GM19351 (cell line): ENCODE measurements around the gene HS3ST5.
A peak's percentile ranks its signal among the peaks of the same experiment; 100 is the strongest.
"Not testable (repeated sequence)": the region's sequence is repeated elsewhere in the genome, so short reads cannot be mapped to it uniquely, and the experiment has no call there.

Experiments
- ATAC-seq: cut with Tn5 transposase; IDR thresholded peaks from one replicate; pipeline ENCODE4 v1.9.1; 2021; ENCODE audit warnings: mild to moderate bottlenecking, moderate library complexity; ENCODE audit not compliant: unreplicated experiment

HS3ST5 gene

DNA sequence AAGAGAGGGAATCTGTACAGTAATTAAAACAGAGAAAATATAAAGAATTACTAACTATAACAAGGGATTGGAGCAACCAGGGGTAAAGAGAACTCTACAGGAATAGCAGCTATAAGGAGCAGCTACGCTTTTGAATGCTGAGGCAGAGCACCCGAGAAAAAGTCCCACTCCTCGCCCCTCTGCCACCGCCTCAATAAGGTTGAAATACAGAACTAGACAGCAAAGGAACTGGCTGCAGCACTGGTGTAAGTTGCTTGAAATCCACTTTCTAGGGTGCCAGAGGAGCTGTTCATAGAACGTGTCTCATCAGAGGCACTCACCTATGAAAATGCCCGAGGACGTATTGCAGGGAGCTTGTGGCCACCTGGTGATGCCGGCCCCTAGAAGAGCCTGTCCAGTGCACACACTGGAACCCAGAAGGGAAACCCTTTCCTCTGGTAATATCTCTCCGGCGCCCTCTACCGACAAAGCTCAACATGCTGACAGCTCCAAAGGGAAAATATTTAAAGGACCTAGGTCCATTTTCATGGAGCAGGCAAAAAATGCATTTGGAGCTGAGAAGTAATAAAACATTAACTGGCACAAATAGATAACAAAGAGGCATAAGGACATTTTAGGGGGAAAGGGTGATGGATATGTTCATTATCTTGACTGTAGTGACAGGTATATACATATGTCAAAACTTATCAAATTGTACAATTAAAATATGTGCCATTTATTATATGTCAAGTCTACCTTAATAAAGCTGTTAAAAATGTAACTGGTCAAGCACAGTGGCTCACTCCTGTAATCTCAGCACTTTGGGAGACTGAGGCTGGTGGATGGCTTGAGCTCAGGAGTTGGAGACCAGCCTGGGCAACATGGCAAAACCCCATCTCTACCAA, 234.5 kb downstream of the HS3ST5 start:
- ATAC-seq: peak; percentile 78

DNA sequence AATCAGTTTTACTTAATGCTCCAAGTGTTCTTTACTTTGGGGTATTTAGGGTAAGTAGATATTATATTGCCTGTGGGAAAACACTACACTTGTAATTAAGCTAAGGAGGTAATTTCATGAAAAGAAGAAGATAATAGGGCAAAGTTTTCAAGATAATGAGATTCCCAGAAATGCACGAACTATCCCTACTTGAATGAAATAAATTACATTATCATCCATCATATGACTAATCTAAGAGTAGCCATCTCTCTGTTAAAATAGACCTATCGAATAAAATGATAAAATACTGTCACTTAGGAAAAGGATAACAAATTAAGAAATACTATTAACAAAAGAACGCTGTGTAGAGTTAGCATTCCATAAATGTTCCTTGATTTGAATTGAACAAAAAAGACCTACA, 236.8 kb downstream of the HS3ST5 start:
- no peak for ATAC-seq

DNA sequence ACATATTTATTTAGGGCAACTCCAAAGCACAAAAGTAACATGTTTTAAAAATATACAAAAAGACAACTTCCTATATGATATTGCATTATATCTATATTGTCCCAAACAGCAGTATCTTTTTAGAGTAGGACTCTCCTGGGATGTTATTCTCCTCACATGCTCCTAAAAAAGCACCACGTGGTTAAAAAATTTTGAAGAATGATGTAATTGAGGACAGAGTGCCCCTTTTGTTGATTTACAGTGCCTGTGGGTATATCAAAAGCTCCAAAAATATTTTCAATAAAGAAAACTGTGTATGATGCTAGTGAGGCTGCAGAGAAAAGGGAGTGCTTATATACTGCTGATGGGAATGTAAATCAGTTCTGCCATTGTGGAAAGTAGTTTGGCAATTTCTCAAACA, 241.6 kb downstream of the HS3ST5 start:
- ATAC-seq: no peak

DNA sequence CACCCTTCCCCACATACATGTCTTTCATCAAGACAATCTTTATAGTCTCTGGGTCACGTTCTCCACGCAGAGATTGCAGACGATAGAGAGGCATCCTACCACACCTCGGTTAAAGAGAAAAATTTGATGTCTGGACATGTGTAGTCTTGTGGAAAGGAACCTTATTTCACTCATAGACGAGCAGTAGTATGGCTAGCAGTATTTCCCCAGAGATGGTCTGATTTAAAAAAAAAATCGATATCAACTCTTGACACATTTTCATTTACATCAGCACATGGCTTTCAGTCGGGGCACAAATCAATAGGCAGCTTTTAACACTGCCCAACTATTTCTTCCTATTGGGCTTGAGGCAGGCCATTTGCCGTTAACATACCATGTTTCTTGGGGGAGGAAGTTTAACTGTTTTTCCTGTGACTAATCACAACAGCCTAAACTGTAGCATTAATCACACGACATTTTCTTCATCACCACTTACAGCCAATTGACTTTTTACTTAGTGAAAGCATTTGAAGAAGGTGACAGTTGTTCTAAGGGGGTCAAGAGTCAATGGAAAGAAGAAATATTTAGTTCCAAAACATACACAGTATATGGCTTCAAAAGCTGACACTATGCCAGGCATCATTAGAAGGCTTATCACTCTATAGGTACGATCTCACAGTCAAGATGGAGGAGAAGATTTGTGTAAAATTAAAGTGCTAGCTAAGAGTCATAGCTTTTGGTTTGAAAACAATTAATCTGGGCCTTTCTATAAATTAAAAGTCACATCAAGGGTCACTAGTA, 242.4 kb downstream of the HS3ST5 start:
- no peak for ATAC-seq

DNA sequence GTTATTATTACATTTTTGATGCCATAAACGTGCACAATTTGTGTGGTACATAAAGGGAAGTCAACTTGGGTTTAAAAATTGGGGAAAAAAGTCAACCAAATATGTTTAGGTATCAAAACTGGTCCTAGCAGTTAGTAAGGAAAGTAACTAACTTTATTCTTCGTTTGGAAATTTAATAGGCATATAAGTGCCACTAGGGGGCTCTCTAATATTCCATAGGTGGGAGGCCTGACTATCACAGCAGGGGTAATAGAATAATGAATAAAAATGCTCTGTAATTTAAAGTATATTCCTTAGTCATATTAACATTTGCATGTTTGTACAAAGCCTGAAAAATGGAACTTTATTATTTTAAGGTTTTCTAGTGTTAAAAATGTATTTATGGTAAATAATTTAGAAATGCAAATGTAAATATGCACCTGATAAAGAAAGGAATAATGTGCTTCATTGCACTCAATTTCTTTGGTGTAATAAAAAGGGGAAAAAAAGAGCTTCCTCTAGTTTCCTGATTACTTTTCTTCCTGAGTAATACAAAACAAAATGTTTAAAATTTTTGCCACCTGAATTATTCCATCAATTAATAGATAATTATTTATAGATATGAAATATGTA, 246.2 kb downstream of the HS3ST5 start:
- ATAC-seq: peak; percentile 65

DNA sequence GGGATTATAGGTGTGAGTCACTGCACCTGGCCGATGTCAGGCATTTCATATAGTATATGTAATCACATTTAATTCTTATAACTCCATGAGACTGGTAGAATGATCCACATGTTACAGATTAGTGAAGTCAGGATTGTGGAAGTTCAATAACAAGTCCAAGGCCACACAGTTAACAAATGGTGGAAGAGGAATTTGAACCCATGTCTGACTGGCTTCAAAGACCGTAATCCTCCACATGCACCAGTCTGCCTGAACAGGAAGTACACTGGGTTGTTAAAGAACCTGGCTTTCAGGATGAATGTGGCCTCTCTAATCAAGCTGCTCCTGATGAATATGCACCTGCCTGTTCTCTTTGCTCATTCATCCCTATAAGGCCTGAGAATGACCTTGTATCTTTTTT, 249.9 kb downstream of the HS3ST5 start:
- no peak for ATAC-seq

DNA sequence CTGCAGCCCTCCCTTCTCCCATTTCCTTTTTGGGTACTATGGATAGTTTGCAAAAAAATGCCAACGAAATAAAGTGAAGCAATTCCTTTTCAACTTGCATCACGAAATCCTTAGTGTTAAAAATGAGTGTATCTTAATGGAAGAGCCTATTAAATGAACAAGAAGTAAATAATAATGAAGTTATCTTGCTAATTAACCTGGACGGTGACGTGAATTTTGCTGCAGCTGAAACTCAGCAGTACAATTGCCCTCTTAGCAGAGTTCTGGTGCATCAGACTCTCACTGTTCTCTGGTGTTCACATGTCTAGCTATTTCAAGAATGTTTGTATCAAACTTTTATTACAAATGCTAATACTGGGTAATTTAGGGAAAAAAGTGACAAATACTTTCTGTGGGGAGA, 252.2 kb downstream of the HS3ST5 start:
- ATAC-seq: no peak

DNA sequence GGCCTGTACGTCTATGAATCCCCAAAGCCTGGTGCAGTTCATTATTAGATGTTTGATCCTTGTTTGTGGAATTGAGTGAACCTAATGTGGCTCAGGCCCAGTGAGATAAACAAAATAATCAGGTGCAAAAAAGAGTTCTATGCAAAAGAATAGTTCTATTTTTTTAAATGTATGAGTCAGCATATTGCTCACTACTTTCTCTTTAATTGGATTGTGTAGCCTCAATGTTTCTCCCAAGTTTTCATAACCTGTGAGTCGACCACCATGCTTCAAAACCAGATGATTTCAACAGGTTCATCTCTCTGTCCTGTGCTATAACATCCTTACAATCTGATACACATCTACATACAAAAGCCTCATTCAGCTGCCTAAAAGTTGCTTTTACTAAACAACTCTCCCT, 255.3 kb downstream of the HS3ST5 start:
- no peak for ATAC-seq

DNA sequence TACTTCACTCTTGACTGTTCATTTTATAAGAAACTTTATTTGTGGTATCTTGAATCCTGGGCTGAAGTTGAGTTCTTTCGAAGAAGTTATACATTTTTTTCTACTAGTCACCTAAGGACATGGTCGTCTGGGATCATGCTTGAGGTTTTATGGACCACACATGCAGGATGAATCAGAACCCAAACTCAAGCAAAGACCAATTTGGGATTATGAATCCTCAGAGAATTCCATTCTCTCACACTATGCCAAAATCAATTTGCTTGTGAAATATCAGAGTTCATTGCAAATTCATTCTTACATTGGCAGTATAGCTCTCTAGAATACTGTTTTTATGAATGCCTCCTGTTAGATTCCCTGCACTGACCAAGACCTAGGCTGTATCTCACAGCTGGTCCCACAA, 257.6 kb downstream of the HS3ST5 start:
- ATAC-seq: no peak

DNA sequence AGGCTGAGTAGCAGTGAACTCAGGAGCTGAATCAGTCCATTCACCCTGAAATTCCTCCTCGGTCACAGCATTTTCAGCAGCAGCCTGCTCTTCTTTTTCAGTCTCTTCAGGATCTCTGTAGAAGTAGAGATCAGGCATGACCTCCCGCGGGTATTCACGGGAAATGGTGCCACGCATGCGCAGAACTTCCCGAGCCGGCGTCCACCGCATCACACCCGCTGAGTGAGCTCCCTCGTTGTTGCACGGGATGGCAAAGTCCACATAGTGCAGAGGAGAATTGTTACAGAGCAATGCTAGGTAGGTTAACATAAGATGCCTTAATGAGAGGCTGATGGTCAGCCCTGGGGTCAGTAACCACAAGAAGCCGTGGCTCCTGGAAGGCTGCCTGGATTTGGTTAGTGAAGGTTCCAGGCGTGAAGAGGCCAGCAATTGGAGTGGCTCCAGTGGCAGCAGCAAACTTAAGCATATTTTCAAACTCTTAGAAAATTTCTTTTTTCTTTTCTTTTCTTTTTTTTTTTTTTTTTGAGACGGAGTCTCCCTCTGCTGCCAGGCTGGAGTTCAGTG, 258.4 kb downstream of the HS3ST5 start:
- ATAC-seq: no peak

DNA sequence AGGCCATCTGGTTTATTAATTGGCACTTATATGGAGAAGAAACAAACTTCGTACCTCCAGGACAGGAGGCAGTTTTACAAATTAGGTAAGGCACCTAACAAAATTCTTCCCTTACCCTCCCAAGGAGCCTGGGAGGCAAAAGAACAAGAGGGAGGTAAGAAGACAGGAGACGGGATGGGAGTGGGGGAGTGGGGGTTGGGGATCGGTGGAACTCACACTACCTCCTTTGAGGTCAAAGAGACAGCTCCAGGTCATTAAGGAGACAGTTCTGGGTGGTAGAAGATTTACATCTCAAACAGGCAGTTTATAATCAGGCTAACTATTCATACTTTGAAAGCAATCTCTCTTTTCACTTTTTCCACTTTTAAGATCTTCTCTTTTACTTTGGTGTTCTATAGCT, 259.6 kb downstream of the HS3ST5 start:
- no peak for ATAC-seq

DNA sequence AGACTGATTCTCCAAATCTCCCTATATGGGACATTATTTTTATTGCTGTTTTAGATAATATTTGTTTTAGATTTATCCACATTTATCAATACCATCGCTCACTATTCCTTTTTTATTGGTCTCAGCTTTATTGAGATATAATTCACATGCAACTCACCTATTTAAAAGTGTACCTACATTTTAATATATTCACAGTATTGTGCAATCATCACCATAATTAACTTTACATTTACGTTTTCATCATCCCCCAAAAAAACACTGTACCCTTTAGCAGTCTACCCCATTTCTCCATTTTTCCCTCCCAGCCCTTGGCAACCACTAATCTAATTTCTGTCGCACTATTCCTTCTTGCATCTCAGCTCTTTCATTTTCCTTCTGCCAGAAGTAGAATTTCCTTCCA, 261.1 kb downstream of the HS3ST5 start:
- ATAC-seq: no peak

DNA sequence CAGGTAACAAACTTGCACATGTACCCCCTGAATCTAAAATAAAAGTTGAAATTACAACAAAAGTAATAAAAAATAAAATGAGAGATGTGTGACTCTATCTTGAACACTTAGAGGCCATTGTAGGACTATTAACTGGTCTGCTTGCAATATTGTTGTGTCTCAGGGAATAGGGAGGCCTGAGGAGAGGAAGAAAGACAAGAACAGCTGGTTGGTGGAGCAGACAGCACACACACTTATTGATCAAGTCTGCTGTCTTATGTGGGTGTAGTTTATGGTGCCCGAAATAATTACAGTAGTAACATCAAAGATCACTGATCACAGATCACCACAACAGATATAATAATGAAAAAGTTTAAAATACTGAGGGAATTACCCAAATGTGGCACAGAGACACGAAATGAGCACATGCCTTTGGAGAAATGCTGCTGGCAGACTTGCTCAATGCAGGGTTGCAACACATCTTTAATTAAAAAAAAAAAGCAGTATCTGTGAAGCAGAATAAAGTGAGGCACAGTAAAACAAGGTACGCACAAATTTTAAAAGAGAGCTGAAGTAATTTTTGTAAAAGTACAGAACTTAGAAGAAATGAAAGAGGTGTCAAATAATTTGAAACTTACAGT, 261.8 kb downstream of the HS3ST5 start:
- ATAC-seq: no peak

DNA sequence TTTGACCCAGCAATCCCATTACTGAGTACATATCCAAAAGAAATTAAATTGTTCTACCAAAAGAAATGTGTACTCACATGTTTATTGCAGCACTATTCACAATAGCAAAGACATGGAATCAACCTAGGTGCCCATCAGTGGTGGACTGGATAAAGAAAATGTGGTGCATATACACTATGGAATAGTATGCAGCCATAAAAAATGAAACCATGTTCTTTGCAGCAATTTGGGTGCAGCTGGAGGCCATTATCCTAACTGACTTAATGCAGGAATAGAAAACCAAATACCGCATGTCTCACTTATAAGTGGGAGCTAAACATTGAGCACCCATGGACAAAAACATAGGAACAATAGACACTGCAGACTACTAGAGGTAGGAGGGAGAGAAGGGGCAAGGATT, 262.4 kb downstream of the HS3ST5 start:
- ATAC-seq: not testable (repeated sequence)

DNA sequence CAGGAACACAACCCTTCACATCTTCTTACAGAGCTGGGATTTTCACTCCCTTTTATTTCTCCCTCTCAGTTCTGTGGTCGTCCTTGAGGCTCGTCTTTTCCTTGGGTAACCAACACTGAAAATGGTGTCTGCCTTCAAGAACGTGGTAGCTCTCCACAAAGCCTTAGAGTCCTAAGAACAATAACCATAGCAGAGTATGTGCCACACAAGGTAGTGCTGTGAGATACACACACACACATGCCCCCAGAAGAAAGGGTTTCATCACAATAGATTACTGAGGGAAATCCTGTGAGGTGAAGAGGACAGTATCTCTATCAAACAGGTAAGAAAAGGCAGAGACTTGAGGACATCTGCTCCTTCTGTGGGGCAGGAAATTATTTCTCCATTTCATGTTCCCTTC, 267.0 kb downstream of the HS3ST5 start:
- no peak for ATAC-seq

DNA sequence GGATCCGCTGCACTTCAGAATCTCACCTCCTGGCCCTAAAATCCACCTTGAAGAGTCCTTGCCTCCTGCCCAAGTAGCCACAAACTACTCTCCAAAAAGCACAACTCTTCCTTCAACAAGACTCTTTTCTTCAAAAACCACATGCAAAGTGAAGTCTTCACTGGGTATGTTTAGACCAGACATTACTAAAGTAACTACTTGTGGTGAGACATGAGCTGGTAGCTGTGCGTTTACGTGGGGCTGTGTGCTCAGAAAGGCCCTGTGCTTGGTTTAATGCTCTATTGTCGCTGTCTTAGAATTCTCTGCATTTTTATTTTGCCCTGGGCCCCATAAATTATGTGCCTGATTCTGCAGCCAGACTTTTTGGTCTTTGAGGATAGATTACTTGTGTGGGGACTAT, 267.5 kb downstream of the HS3ST5 start:
- ATAC-seq: no peak

DNA sequence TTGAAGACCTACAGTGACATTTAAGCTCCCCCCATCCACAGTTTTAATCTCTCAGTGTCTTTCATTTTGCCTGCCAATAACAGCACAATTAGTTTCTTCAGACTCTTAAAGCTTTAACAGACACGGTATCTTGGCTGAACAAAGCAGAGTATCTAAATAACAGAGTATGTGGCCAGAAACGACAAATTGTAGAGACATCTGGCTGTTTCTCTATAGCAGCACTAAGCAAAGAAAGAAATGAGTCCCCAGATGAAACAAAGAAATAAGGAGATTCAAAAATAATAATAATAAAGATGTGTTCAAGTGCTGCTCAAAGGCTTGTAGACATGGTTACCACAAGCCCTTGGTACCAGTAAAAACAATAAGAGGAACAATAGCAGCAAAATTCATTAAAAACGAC, 274.1 kb downstream of the HS3ST5 start:
- ATAC-seq: no peak

DNA sequence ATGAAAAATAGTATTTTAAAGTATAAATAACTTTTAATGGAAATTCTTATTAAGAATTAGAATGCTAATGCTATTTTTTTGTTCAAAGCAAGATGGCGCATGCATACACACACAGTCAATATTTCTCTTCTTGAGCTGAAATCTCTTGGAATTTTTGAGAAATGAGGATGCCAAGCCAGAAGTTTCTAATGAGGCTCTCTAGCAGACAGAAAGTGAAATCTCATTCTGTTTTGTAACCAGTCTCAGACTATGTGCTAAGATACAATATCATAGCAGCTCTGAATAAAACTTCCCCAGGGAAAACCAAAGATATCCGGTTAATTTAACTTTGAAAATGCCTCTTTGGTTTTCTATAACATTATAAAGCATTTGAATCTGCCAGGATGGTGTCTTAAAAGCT, 274.7 kb downstream of the HS3ST5 start:
- ATAC-seq: no peak

DNA sequence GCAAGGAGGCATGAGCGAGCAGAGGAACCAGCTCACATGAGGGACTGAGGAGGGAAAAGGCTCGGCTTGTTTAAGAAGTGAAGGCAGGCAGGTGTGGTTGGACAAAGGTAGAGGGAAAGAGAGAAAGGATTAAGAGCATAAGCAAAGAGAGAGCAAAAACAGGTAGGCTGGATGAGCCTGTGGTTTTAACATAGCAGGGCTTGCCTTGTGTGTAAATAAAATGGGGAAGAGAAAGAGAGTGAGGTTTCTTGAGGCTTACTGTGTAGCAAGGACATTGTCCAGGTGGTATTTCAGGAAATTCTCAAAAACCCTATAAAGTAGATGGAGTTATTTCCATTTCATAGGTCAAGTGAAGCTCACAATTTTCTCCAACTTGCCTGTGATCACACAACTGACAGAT, 278.0 kb downstream of the HS3ST5 start:
- peak; percentile 65 for ATAC-seq

DNA sequence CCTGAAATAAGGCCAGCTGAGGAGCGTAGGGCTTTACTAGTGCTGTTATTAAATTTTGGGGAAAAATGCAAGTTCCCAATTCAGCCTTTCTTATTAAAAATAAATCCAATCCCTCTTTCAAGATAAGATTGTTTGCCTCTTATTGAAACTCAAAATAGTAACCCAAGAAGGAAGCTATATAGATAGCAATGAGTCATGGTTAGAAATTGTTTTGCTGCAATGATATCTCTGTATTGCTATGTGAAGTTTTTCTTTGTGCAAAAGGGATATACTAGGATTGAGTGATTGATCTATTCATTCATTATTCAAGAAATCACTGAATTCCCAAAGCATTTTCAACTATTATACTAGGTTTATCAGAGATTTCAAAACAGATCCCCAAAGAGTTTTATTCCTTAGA, 278.9 kb downstream of the HS3ST5 start:
- ATAC-seq: no peak

DNA sequence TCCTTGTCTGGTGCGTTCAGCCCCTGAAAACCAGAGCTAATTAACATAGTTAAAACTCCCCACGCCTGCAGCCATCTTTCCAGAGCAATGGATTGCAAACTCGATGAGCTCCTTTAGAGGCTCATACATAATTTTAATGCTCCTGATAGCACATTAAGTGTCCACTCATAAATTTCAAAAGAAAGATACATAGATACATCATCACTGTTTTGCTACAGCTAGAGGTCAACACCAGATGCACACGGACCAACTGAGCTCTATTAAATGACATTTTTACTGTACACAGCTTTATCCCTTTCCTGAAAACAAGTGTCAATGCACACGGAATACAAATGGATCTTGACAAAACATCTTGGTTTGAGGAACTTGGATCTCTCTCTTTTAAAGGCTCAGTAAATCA, 280.6 kb downstream of the HS3ST5 start:
- ATAC-seq: no peak
